WTC11 (cell line): Measurements from ENCODE around the gene HES5. TPM values are rescaled to one million over a fixed set of nuclear protein-coding genes. Genes with fewer than 3 reads are reported as not detected.

Source experiments
- ATAC-seq: fragments of 200-7000 bp; cut with Tn5 transposase; 2 replicates; pipeline ENCODE4 v1.10.0; 2021; ENCODE audit warnings: mild to moderate bottlenecking, moderate library complexity
- CTCF ChIA-PET: fragments of 300-600 bp; sonication (Branson Sonifier 250); formaldehyde crosslinking; loops from one replicate; lab custom pipeline; 2021; ENCODE audit warnings: antibody characterized with exemption; lab: Charles Lee
- POLR2A ChIA-PET: fragments of 350-600 bp; sonication (Branson Sonifier 250); formaldehyde crosslinking; loops from one replicate; lab custom pipeline; 2021; ENCODE audit warnings: antibody characterized with exemption; lab: Charles Lee
- DNase-seq: peaks from one replicate; pipeline ENCODE4 v3.0.0; 2021; ENCODE audit warnings: low spot score
- H3K27ac Mint-ChIP-seq: 2 replicates; pipeline ENCODE4 v1.8.0; 2021; ENCODE audit warnings: mixed read lengths
- H3K27me3 Mint-ChIP-seq: 2 replicates; pipeline ENCODE4 v1.8.0; 2021; ENCODE audit warnings: low read depth, mild to moderate bottlenecking, moderate library complexity, mixed read lengths
- H3K36me3 Mint-ChIP-seq: 2 replicates; pipeline ENCODE4 v1.8.0; 2021; ENCODE audit warnings: mixed read lengths
- H3K4me1 Mint-ChIP-seq: 2 replicates; pipeline ENCODE4 v1.8.0; 2022; ENCODE audit warnings: mixed read lengths
- H3K4me3 Mint-ChIP-seq: 2 replicates; pipeline ENCODE4 v1.8.0; 2021; ENCODE audit warnings: mild to moderate bottlenecking, moderate library complexity, mixed read lengths
- H3K9me3 Mint-ChIP-seq: 2 replicates; pipeline ENCODE4 v1.8.0; 2021; ENCODE audit warnings: mixed read lengths
- AFF4 ChIP-seq: sonication (generic); formaldehyde crosslinking; IDR thresholded peaks from 2 replicates; pipeline ENCODE4 v1.8.1; 2023; ENCODE audit warnings: mild to moderate bottlenecking, missing genetic modification reagents, borderline replicate concordance
- CREB1 ChIP-seq: sonication (generic); formaldehyde crosslinking; IDR thresholded peaks from 2 replicates; pipeline ENCODE4 v1.8.0; 2023; ENCODE audit warnings: mild to moderate bottlenecking, missing genetic modification reagents
- EMX1 ChIP-seq: fragments of 250-450 bp; sonication (Bioruptor Pico); IDR thresholded peaks from 2 replicates; pipeline ENCODE4 v1.8.0; 2021; ENCODE audit warnings: mild to moderate bottlenecking
- FOXK1 ChIP-seq: sonication (generic); formaldehyde crosslinking; IDR thresholded peaks from 2 replicates; pipeline ENCODE4 v1.8.0; 2022; ENCODE audit warnings: mild to moderate bottlenecking, moderate library complexity, missing genetic modification reagents
- JUN ChIP-seq: sonication (generic); formaldehyde crosslinking; IDR thresholded peaks from 2 replicates; pipeline ENCODE4 v1.8.0; 2023; ENCODE audit warnings: mild to moderate bottlenecking, missing genetic modification reagents
- KAT7 ChIP-seq: sonication (generic); formaldehyde crosslinking; IDR thresholded peaks from 2 replicates; pipeline ENCODE4 v1.8.1; 2023; ENCODE audit warnings: missing genetic modification reagents, mild to moderate bottlenecking, borderline replicate concordance
- MLX ChIP-seq: sonication (generic); formaldehyde crosslinking; IDR thresholded peaks from 2 replicates; pipeline ENCODE4 v1.8.1; 2023; ENCODE audit warnings: mild to moderate bottlenecking, missing genetic modification reagents, moderate library complexity
- NFYB ChIP-seq: sonication (generic); formaldehyde crosslinking; conservative IDR thresholded peaks from 2 replicates; pipeline ENCODE4 v1.8.0; 2022; ENCODE audit warnings: low read depth, missing genetic modification reagents
- PRRX2 ChIP-seq: fragments of 250-450 bp; sonication (Bioruptor Pico); IDR thresholded peaks from 2 replicates; pipeline ENCODE4 v1.8.0; 2021; ENCODE audit warnings: mild to moderate bottlenecking
- RORB ChIP-seq: fragments of 250-450 bp; sonication (Bioruptor Pico); IDR thresholded peaks from 2 replicates; pipeline ENCODE4 v1.9.0; 2021; ENCODE audit warnings: mild to moderate bottlenecking
- TCF7 ChIP-seq: sonication (generic); formaldehyde crosslinking; IDR thresholded peaks from 2 replicates; pipeline ENCODE4 v1.8.0; 2022; ENCODE audit warnings: mild to moderate bottlenecking, low read depth, missing genetic modification reagents, moderate library complexity
- USF2 ChIP-seq: sonication (generic); formaldehyde crosslinking; IDR thresholded peaks from 2 replicates; pipeline ENCODE4 v1.8.1; 2023; ENCODE audit warnings: mild to moderate bottlenecking, missing genetic modification reagents, moderate library complexity
- ZBTB43 ChIP-seq: sonication (generic); formaldehyde crosslinking; IDR thresholded peaks from 2 replicates; pipeline ENCODE4 v1.8.1; 2023; ENCODE audit warnings: mild to moderate bottlenecking, missing genetic modification reagents
- ZNF121 ChIP-seq: sonication (generic); formaldehyde crosslinking; IDR thresholded peaks from 2 replicates; pipeline ENCODE4 v1.8.0; 2023; ENCODE audit warnings: missing genetic modification reagents
- ZNF138 ChIP-seq: sonication (generic); formaldehyde crosslinking; conservative IDR thresholded peaks from 2 replicates; pipeline ENCODE4 v1.8.1; 2022; ENCODE audit warnings: mild to moderate bottlenecking, moderate library complexity, missing genetic modification reagents
- ZNF263 ChIP-seq: sonication (generic); formaldehyde crosslinking; IDR thresholded peaks from 2 replicates; pipeline ENCODE4 v1.8.1; 2022; ENCODE audit warnings: low read depth, mild to moderate bottlenecking, moderate library complexity, missing genetic modification reagents
- ZNF396 ChIP-seq: fragments of 250-450 bp; sonication (Bioruptor Pico); IDR thresholded peaks from 2 replicates; pipeline ENCODE4 v1.8.0; 2021; ENCODE audit warnings: mild to moderate bottlenecking, moderate library complexity, borderline replicate concordance
- ZNF423 ChIP-seq: fragments of 250-450 bp; sonication (Bioruptor Pico); IDR thresholded peaks from 2 replicates; pipeline ENCODE4 v2.1.2; 2022; ENCODE audit warnings: mild to moderate bottlenecking, moderate library complexity
- ZNF671 ChIP-seq: fragments of 250-450 bp; sonication (Bioruptor Pico); IDR thresholded peaks from 2 replicates; pipeline ENCODE4 v1.8.0; 2021; ENCODE audit warnings: mild to moderate bottlenecking
- total RNA-seq: library from RNA; stranded (reverse); gene quantifications from 3 replicates; pipeline ENCODE4 v1.2.3, GENCODE V29; 2021

The HES5 gene
- total RNA-seq, 1 experiment from 2014 or later: not detected

GRCh38 chr1:2496087-2496622 is 33.9 kb downstream of the HES5 start:
- Mint-ChIP-seq H3K27me3 (no peaks in the 10 kb centered on the region), H3K9me3 (no peaks in the 10 kb centered on the region), H3K4me3 (no peak overlapping the region)
- ATAC-seq: no peak
- TF ChIP-seq ZNF121 (no peak), KAT7 (CRISPR knock-in tag) (no peak), CREB1 (CRISPR knock-in tag) (no peak), ZBTB43 (no peak), TCF7 (CRISPR knock-in tag) (no peak), PRRX2 (no peak), USF2 (CRISPR knock-in tag) (no peak), AFF4 (CRISPR knock-in tag) (no peak)
- TF ChIP-seq, all 79 proteins: peak for 0
- H3K4me1 Mint-ChIP-seq: no peaks in the 10 kb centered on the region
- CTCF ChIA-PET: no interaction called here
- H3K27ac Mint-ChIP-seq: no peak overlapping the region
- DNase-seq: no peak
- H3K36me3 Mint-ChIP-seq: no peaks in the 10 kb centered on the region
- POLR2A ChIA-PET: no interaction called here

- POLR2A ChIA-PET: no interaction called here
- Mint-ChIP-seq H3K4me3 (no peak overlapping the region), H3K4me1 (no peaks in the 10 kb centered on the region), H3K27me3 (no peaks in the 10 kb centered on the region), H3K9me3 (no peaks in the 10 kb centered on the region), H3K36me3 (no peaks in the 10 kb centered on the region), H3K27ac (no peak overlapping the region)
- CTCF ChIA-PET: no interaction called here
- TF ChIP-seq FOXK1 (CRISPR knock-in tag): no peak
- no peak for TF ChIP-seq KAT7 (CRISPR knock-in tag)
- no peak for TF ChIP-seq RORB (CRISPR knock-in tag)
- TF ChIP-seq ZNF423 (CRISPR knock-in tag): no peak
- TF ChIP-seq MLX (CRISPR knock-in tag): no peak
- no peak for TF ChIP-seq ZNF263
- no peak for TF ChIP-seq ZNF671 (CRISPR knock-in tag)
- TF ChIP-seq ZNF396 (CRISPR knock-in tag): no peak
- TF ChIP-seq ZBTB43: no peak
- TF ChIP-seq EMX1 (CRISPR knock-in tag): no peak
- TF ChIP-seq ZNF138 (CRISPR knock-in tag): no peak
- no peak for TF ChIP-seq NFYB (CRISPR knock-in tag)
- TF ChIP-seq JUN: no peak
- ATAC-seq (no peak), DNase-seq (no peak)
These were observed 34.5 kb downstream of the HES5 start for GRCh38 chr1:2495546-2495945.
